ENCODE results near the gene SLC19A1.

- TF ChIP-seq CTCF (IDR thresholded peaks at IDR 0.05), result no peak
- no peak for TF ChIP-seq POLR2A (IDR thresholded peaks at IDR 0.05)
- no peak for TF ChIP-seq EP300 (IDR thresholded peaks at IDR 0.05)
Observed at GRCh38 chr21:45467221-45467779, 74.9 kb downstream of the SLC19A1 start.

Data from tibial nerve (tissue), 4 donors.